NOMO-1 (cell line): ENCODE results near the gene DEGS2.

Experiments used
- DNase-seq, 2 experiments: peaks; one replicate each; lab custom pipeline; 2025; ENCODE audit not compliant: unreplicated experiment in 2 of 2; lab: John Stamatoyannopoulos, UW

The DEGS2 gene

GRCh38 chr14:100100032-100100703 lies 59.3 kb downstream of the DEGS2 start:
- DNase-seq, result no peak

DNA sequence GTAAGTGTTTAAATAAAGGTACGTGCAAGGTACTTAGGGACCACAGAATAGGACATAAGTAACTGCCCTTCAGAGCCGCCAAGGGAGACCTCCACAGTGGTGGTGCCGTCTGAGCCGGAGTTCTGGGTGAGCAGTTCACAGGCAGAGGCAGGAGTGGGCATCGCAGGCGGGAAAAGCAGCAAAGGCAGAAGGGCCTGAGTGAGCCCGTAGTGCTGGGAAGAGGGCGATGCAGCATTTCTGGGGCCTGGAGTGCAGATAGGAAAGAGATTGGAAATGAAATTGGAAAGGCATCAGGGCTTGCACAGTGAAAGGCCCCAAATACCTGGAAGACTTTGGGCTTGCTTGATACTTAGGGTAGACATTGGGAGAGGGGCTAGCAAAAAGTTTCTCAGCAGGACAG lies 61.3 kb downstream of the DEGS2 start:
- no peak for DNase-seq

GRCh38 chr14:100096656-100097055 lies 62.8 kb downstream of the DEGS2 start:
- DNase-seq, result no peak
